WERI-Rb-1 (cell line): ENCODE measurements around the gene GPR151.
A peak's percentile ranks its signal among the peaks of the same experiment; 100 is the strongest.

Source experiments
- DNase-seq: peaks from one replicate; pipeline ENCODE4 v3.0.0-alpha.2; 2020
- H3K27ac ChIP-seq: fragments of 250-450 bp; sonication (Bioruptor Pico); 2 replicates; pipeline ENCODE4 v1.5.1; 2020; ENCODE audit warnings: mild to moderate bottlenecking, moderate library complexity
- H3K27me3 ChIP-seq: fragments of 250-450 bp; sonication (Bioruptor Pico); 2 replicates; pipeline ENCODE4 v1.5.1; 2021; ENCODE audit warnings: mild to moderate bottlenecking, low read depth, moderate library complexity; ENCODE audit not compliant: insufficient read depth, severe bottlenecking
- H3K36me3 ChIP-seq: fragments of 250-450 bp; sonication (Bioruptor Pico); 2 replicates; pipeline ENCODE4 v1.5.1; 2020; ENCODE audit warnings: mild to moderate bottlenecking, moderate library complexity
- H3K4me3 ChIP-seq: 2 replicates; pipeline ENCODE4 v1.5.1; 2011; ENCODE audit warnings: low read depth, mild to moderate bottlenecking, control low read depth, low read length
- H3K9me3 ChIP-seq: fragments of 250-450 bp; sonication (Bioruptor Pico); 2 replicates; pipeline ENCODE4 v1.5.1; 2021; ENCODE audit warnings: mild to moderate bottlenecking, moderate library complexity; ENCODE audit not compliant: severe bottlenecking
- CTCF ChIP-seq: IDR thresholded peaks from 2 replicates; pipeline ENCODE4 v1.5.1; 2011; ENCODE audit warnings: low read depth, mild to moderate bottlenecking, control low read depth, inconsistent platforms, low read length

Gene GPR151

GRCh38 chr5:146541958-146542849 lies 26.2 kb upstream of the GPR151 start:
- Histone ChIP-seq H3K36me3 (no peaks in the 10 kb centered on the region), H3K27ac (no peak overlapping the region), H3K4me3 (no peak overlapping the region), H3K27me3 (no peaks in the 10 kb centered on the region), H3K9me3 (no peaks in the 10 kb centered on the region)
- TF ChIP-seq CTCF, result peak; percentile 86
- DNase-seq, result peak; percentile 80

GRCh38 chr5:146540414-146540813 lies 24.4 kb upstream of the GPR151 start:
- H3K4me3 ChIP-seq, result no peak overlapping the region
- TF ChIP-seq CTCF, result no peak
- H3K27me3 ChIP-seq, result no peaks in the 10 kb centered on the region
- H3K27ac ChIP-seq, result no peak overlapping the region
- no peaks in the 10 kb centered on the region for H3K36me3 ChIP-seq
- DNase-seq, result no peak
- no peaks in the 10 kb centered on the region for H3K9me3 ChIP-seq

GRCh38 chr5:146539973-146540372 lies 24.0 kb upstream of the GPR151 start:
- no peak for DNase-seq
- Histone ChIP-seq H3K9me3 (no peaks in the 10 kb centered on the region), H3K36me3 (no peaks in the 10 kb centered on the region), H3K27ac (no peak overlapping the region), H3K4me3 (no peak overlapping the region), H3K27me3 (no peaks in the 10 kb centered on the region)
- TF ChIP-seq CTCF, result no peak

- no peaks in the 10 kb centered on the region for H3K9me3 ChIP-seq
- H3K27ac ChIP-seq, result no peak overlapping the region
- H3K4me3 ChIP-seq, result no peak overlapping the region
- no peaks in the 10 kb centered on the region for H3K27me3 ChIP-seq
- DNase-seq, result no peak
- no peak for TF ChIP-seq CTCF
- H3K36me3 ChIP-seq, result no peaks in the 10 kb centered on the region
These were observed 22.4 kb upstream of the GPR151 start for GRCh38 chr5:146538432-146538831.

- Histone ChIP-seq H3K27me3 (no peaks in the 10 kb centered on the region), H3K36me3 (no peaks in the 10 kb centered on the region), H3K27ac (no peak overlapping the region), H3K4me3 (no peak overlapping the region), H3K9me3 (no peaks in the 10 kb centered on the region)
- TF ChIP-seq CTCF, result no peak
- no peak for DNase-seq
These were observed 17.9 kb upstream of the GPR151 start for GRCh38 chr5:146533882-146534281.
